GM21528 (cell line): ENCODE data around the gene RAB36.
A peak's percentile ranks its signal among the peaks of the same experiment; 100 is the strongest.
"Not testable (repeated sequence)": the region's sequence is repeated elsewhere in the genome, so short reads cannot be mapped to it uniquely, and the experiment has no call there.

Experiments
- ATAC-seq: cut with Tn5 transposase; IDR thresholded peaks from one replicate; pipeline ENCODE4 v1.9.1; 2021; ENCODE audit warnings: mild to moderate bottlenecking, moderate library complexity; ENCODE audit not compliant: unreplicated experiment, low FRiP score

The RAB36 gene

GRCh38 chr22:23136991-23137390 is 8.3 kb upstream of the RAB36 start:
- not testable (repeated sequence) for ATAC-seq

GRCh38 chr22:23137468-23137867 is 7.8 kb upstream of the RAB36 start:
- no peak for ATAC-seq

GRCh38 chr22:23137905-23138561 is 7.2 kb upstream of the RAB36 start:
- peak; percentile 48 for ATAC-seq

DNA sequence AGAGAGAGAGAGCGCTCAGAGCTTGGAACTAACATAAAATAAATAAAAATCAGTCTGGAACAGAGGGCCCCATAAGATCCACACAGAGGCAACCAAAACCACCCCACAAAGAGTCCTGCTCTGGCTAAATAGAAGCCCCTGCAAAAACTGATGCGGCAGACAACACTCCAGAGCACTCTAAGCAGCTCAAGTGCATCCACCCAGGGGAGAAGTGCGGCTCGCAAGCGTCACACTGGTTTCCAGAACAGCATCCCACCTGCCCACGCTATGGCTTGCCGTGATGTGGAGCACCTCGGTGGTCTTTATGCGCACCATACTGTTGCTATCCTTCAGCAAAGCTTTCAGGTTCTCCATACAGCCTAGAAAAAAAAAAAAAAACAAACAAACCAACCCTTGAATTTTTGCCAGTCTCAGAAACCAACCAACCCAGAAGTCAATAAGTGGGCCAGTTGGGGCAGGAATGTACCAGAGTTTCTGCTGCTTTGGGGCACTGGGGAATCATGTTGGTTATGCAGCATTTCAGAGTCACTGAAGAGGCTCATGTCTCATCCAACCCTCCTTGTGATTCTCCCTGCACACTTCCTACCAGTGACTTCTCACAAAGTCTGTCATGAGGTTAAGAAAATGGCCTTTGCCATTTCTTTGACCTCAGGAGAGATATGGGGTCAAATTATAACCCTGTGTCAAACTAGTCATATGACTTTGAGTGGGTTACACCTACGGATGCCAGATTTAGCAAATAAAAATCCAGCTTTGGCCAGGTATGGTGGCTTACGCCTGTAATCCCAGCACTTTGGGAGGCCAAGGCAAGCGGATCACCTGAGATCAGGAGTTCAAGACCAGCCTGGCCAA is 6.5 kb upstream of the RAB36 start:
- no peak for ATAC-seq

DNA sequence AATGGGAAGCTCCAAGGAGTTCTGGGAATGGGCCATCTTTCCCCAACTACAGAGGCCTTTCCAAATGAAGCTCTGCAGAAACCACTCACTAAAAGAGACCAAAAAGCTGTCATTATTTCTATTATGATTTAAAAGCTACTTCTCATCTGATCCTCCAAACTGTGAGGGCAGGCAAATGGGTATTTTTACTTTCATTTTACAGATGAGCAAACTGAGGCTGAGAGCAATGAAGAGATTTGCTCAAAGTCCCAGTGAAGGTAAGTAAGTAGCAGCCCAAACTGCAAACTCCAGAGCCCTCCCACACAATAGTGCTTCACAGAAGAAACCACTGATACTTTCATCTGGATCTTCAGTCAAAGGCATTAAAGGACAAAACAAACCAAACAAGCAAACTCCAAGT is 4.9 kb upstream of the RAB36 start:
- ATAC-seq = no peak

- ATAC-seq = no peak
These were observed 2.7 kb upstream of the RAB36 start for GRCh38 chr22:23142546-23143105.

- ATAC-seq = no peak
These were observed 2.2 kb upstream of the RAB36 start for GRCh38 chr22:23143119-23143518.

- ATAC-seq = no peak
These were observed 845 bp upstream of the RAB36 start for GRCh38 chr22:23144432-23144831.

DNA sequence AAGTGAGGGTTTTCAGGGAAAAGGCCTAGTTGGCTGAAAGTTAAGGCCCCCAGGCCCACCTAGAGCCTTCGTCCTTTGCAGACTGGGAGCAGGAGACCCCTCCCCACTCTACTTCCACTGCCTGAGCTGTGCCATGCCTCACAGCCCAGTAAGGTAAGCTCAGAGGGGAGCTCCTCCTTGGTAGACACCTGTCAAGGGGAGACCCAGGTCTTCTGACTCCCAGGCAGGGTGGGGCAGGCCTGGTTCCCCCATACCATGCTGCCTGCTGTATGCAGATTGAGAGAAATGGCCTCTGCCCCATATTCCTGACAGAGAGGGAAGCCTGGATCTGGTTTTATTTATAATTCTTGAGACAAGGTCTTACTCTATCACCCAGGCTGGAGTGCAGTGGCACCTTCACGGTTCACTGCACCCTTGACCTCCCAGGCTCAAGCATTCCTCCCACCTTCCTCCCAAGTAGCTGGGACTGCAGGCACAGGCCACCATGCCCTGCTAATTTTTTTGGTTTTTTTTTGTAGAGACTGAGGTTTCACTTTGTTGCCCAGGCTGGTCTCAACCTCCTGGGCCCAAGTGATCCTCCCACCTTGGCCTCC is 697 bp downstream of the RAB36 start:
- no peak for ATAC-seq

DNA sequence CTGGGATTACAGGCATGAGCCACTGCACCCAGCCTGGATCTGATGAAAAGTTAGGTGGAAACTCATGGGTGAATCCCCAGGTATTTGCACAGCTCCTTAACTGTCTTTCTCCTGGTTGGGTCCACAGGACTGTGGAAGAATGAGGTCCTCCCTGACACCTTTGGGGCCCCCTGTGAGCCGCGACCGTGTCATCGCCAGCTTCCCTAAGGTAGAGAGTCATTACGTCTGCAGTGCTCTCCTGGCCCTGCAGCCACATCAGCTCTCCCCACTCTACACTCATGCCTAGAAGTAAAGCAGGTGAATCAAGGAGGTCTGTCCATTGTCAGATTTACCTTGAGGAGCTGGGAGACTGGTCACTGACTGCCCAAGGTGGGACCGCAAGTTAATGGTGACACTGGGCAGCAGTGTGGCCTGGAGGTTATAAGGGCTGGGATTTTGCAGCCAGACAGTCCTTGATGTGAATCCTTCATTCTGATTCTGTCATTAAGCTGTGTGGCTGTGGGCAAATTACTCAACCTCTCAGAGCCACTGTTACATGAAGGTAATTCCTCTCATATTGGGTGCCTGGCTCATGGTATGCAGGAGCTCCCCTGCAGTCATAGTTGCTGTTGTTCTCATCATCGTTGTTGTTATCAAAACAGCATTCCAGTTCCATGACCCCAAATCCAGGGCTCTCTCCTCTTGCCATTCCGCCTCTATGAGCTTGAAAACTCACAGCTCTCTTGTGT is 1.4 kb downstream of the RAB36 start:
- ATAC-seq = no peak

GRCh38 chr22:23147617-23148387 is 2.5 kb downstream of the RAB36 start:
- ATAC-seq = no peak

- ATAC-seq = no peak
These were observed 4.5 kb downstream of the RAB36 start for GRCh38 chr22:23149743-23150238.

GRCh38 chr22:23150762-23151161 is 5.5 kb downstream of the RAB36 start:
- ATAC-seq = no peak

DNA sequence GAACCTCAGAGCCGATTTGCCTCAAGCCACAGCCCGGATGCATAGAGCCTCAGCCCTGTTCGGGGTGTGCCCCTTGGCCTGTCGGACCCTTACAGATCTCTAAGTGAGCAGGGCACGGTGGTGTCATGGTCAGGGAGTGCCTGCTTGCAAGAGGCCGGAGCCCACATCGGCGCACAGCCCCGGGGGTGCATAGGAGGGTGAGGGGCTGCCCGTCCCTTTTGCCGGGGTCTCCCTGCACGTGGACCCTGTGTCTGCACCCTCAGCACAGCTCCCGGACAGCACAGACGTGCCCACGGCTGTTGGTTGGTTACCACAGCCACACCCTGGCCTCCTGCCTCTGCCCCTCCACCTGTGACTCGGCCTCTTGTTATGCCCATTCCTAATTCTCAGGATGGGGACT is 6.5 kb downstream of the RAB36 start:
- no peak for ATAC-seq

GRCh38 chr22:23152238-23153114 is 7.2 kb downstream of the RAB36 start:
- ATAC-seq = no peak

GRCh38 chr22:23153994-23154393 is 8.7 kb downstream of the RAB36 start:
- ATAC-seq = no peak

- ATAC-seq = no peak
These were observed 9.2 kb downstream of the RAB36 start for GRCh38 chr22:23154461-23154860.

DNA sequence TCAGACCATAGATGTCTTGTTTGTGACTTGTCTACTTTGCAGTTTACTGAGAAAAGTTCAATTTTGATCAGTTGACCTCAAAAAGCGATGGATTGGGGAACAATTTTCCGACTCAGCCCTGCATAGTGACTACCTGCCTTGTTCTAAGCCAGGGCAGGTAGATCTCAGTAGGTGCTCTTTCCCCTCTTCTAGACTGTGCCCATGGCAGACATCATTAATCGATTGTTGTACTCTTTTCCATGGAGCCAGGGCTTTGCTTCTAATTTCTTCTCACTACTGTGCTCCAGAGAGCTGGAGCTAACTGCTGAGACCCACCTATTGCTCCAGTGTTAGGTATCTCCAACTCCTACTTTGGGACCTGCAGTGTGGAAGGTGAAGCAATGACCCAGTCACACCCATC is 9.9 kb downstream of the RAB36 start:
- no peak for ATAC-seq

DNA sequence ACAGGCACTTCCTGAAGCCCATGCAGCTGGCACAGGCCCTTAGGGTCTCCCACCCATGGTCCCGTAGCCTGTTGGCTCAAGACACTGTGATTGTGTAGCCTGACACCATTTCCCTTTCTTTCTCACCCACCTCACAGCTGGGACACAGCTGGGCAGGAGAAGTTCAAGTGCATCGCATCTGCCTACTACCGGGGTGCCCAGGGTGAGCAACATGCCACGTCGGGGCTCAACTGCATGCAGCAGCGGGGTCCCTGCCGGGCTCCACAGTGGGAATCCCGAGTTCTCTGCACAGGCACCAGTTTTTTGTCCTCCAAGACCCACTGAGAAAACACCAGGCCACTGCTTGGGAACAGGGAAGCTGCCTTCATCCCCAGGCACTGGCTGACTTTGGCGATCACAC is 10.6 kb downstream of the RAB36 start:
- ATAC-seq = no peak
